Endothelial cell of umbilical vein (primary cell): Measurements from ENCODE around the gene KCNH5. TPM values are rescaled to one million over a fixed set of nuclear protein-coding genes. Genes with fewer than 3 reads are reported as not detected.

ENCODE experiments used
- BruUV-seq: library from RNA; stranded (reverse); fragments of 400-500 nt; replicated peaks from 2 replicates; lab custom pipeline; 2021; lab: Mats Ljungman, UMichigan
- CTCF ChIA-PET: fragments of 300-600, 350-600 bp; sonication (Branson Sonifier 250); formaldehyde crosslinking; loops from one replicate; lab custom pipeline; 2021; ENCODE audit warnings: antibody characterized with exemption, inconsistent platforms; lab: Charles Lee
- POLR2A ChIA-PET: fragments of 300-600, 350-600 bp; sonication (Branson Sonifier 250); formaldehyde crosslinking; loops from one replicate; lab custom pipeline; 2021; ENCODE audit warnings: antibody characterized with exemption, inconsistent platforms; lab: Charles Lee
- DNase-seq: peaks from one replicate; pipeline ENCODE4 v3.0.0-alpha.2; 2011; ENCODE audit warnings: low read depth, low spot score
- FAIRE-seq: peaks from 2 replicates; lab custom pipeline; 2011; peaks lifted over from hg19 to GRCh38; lab: Jason Lieb, UNC
- H2AFZ ChIP-seq: 2 replicates; pipeline ENCODE4 v1.6.0; 2012; ENCODE audit warnings: low read depth, low read length, control low read depth, inconsistent platforms
- H3K27ac ChIP-seq: 2 replicates; pipeline ENCODE4 v1.5.1; 2011; ENCODE audit warnings: low read depth, mild to moderate bottlenecking, control low read depth, low read length, moderate library complexity; ENCODE audit not compliant: insufficient read depth
- H3K27me3 ChIP-seq, 2 experiments: 2 replicates each; pipeline versions ENCODE4 v1.6.0 to v1.6.1; 2011; ENCODE audit warnings: low read length in 2 of 2, mixed read lengths in 1 of 2; ENCODE audit not compliant: control insufficient read depth in 2 of 2, insufficient read depth in 2 of 2
- H3K36me3 ChIP-seq, 2 experiments: 2 replicates in 1 of 2; 3 replicates in 1 of 2; pipeline ENCODE4 v1.5.1; 2011; ENCODE audit warnings: low read length in 2 of 2, mild to moderate bottlenecking in 1 of 2, moderate library complexity in 1 of 2; ENCODE audit not compliant: control insufficient read depth in 2 of 2, insufficient read depth in 2 of 2; ENCODE audit errors: extremely low read depth in 1 of 2
- H3K4me1 ChIP-seq: 3 replicates; pipeline ENCODE4 v1.5.1; 2011; ENCODE audit warnings: mild to moderate bottlenecking, low read length; ENCODE audit not compliant: control insufficient read depth, insufficient read depth; ENCODE audit errors: extremely low read depth
- H3K4me2 ChIP-seq: 2 replicates; pipeline ENCODE4 v1.6.1; 2011; ENCODE audit warnings: low read length, control low read depth, mixed read lengths; ENCODE audit not compliant: insufficient read depth
- H3K4me3 ChIP-seq, 3 experiments: fragments of 200-600 bp in 1 of 3; sonication (generic), shearing (Covaris generic) in 1 of 3; replicated peaks in 1 of 3; 2 replicates each; pipeline ENCODE4 v1.5.1; 2011 to 2016; ENCODE audit warnings: control low read depth in 3 of 3, low read length in 3 of 3, mild to moderate bottlenecking in 2 of 3, inconsistent platforms in 1 of 3, low read depth in 1 of 3, moderate library complexity in 1 of 3; ENCODE audit not compliant: insufficient read depth in 1 of 3
- H3K79me2 ChIP-seq: 2 replicates; pipeline ENCODE4 v1.6.0; 2012; ENCODE audit warnings: low read length, inconsistent platforms; ENCODE audit not compliant: control insufficient read depth, insufficient read depth
- H3K9ac ChIP-seq: replicated peaks from 2 replicates; pipeline ENCODE3; 2011; ENCODE audit warnings: low read length, control low read depth; ENCODE audit not compliant: insufficient read depth; ENCODE audit errors: extremely low read depth
- H3K9me1 ChIP-seq: replicated peaks from 3 replicates; pipeline ENCODE4 v1.6.0; 2011; ENCODE audit warnings: mild to moderate bottlenecking, low read length; ENCODE audit not compliant: control insufficient read depth, insufficient read depth; ENCODE audit errors: extremely low read depth
- H3K9me3 ChIP-seq: replicated peaks from 2 replicates; pipeline ENCODE4 v1.5.1; 2012; ENCODE audit warnings: low read length, inconsistent platforms; ENCODE audit not compliant: control insufficient read depth, insufficient read depth
- H4K20me1 ChIP-seq: replicated peaks from 2 replicates; pipeline ENCODE3; 2011; ENCODE audit warnings: mild to moderate bottlenecking, low read length; ENCODE audit not compliant: control insufficient read depth, insufficient read depth; ENCODE audit errors: extremely low read depth
- CTCF ChIP-seq, 2 donors: IDR thresholded peaks; 1 replicate in 1 of 2; 2 replicates in 1 of 2; pipeline ENCODE4 v1.5.1; 2011; ENCODE audit warnings: low read length in 2 of 2, mild to moderate bottlenecking in 2 of 2, moderate library complexity in 2 of 2, control low read depth in 1 of 2, inconsistent platforms in 1 of 2, low read depth in 1 of 2; ENCODE audit not compliant: insufficient read depth in 1 of 2; ENCODE audit errors: extremely low read depth in 1 of 2
- EZH2 ChIP-seq: IDR thresholded peaks from 2 replicates; pipeline ENCODE4 v1.6.1; 2012; ENCODE audit warnings: borderline replicate concordance, low read depth, mild to moderate bottlenecking, moderate library complexity, low read length, inconsistent platforms; ENCODE audit not compliant: severe bottlenecking
- FOS ChIP-seq: IDR thresholded peaks from 2 replicates; pipeline ENCODE4 v1.6.1; 2011; ENCODE audit warnings: mild to moderate bottlenecking, low read length, moderate library complexity, borderline replicate concordance; ENCODE audit not compliant: insufficient read depth
- GATA2 ChIP-seq: IDR thresholded peaks from 2 replicates; pipeline ENCODE4 v1.7.0; 2011; ENCODE audit warnings: low read depth, mild to moderate bottlenecking, moderate library complexity, mixed read lengths, low read length; ENCODE audit not compliant: insufficient read length, insufficient read depth
- JUN ChIP-seq: IDR thresholded peaks from 2 replicates; pipeline ENCODE4 v1.6.1; 2011; ENCODE audit warnings: borderline replicate concordance, low read depth; ENCODE audit not compliant: insufficient read length, insufficient read depth
- MAX ChIP-seq: IDR thresholded peaks from 2 replicates; pipeline ENCODE4 v1.6.1; 2011; ENCODE audit not compliant: insufficient read depth, insufficient read length
- MYC ChIP-seq: IDR thresholded peaks from one replicate; pipeline ENCODE4 v1.6.1; 2011; ENCODE audit warnings: mild to moderate bottlenecking, low read depth, low read length
- POLR2A ChIP-seq: IDR thresholded peaks from 2 replicates; pipeline ENCODE4 v1.6.1; 2012; ENCODE audit warnings: low read depth, mild to moderate bottlenecking, control low read depth, low read length
- POLR2AphosphoS5 ChIP-seq: IDR thresholded peaks from 2 replicates; pipeline ENCODE4 v1.6.1; 2012; ENCODE audit warnings: low read depth, mild to moderate bottlenecking, control low read depth, low read length, moderate library complexity; ENCODE audit not compliant: insufficient read depth
- dilution Hi-C: fragments of 300-500 bp; cut with MboI; formaldehyde crosslinking; loops from one replicate; pipeline ENCODE4 v1.15.0; 2019; ENCODE audit warnings: low sequenced_read_pairs; ENCODE audit not compliant: extremely low pct_ligation_motif_present
- intact Hi-C: fragments of 100-400 bp; cut with micrococcal nuclease; formaldehyde crosslinking; loops from one replicate; pipeline ENCODE4 v1.10.0; 2022
- polyA plus RNA-seq, 4 experiments: library from polyadenylated mRNA; depleted of rRNA in 3 of 4; stranded (reverse) in 3 of 4; unstranded in 1 of 4; fragments of >200 nt; gene quantifications; 2 replicates each; pipeline versions ENCODE4 v1.2.1 to v1.2.3, GENCODE V29; 2011 to 2012; ENCODE audit warnings: missing spikeins in 1 of 4
- total RNA-seq: library from RNA; stranded (reverse); gene quantifications from 2 replicates; pipeline ENCODE4 v1.2.3, GENCODE V29; 2021

The KCNH5 gene
- total and polyA plus RNA-seq, 2 donors (not counting 3 experiments of a cell fraction or from before 2014, with no cell fraction given): not detected

GRCh38 chr14:62908506-62908905 is 136.8 kb downstream of the KCNH5 start:
- CTCF ChIA-PET: no interaction called here
- no TSS peak for BruUV-seq
- dilution Hi-C loops: no loop called here

More at GRCh38 chr14:62908506-62908905, 136.8 kb downstream of the KCNH5 start:
- Histone ChIP-seq H2AFZ (no peak overlapping the region), H3K9me3 (no peaks in the 10 kb centered on the region), H3K36me3 (no peaks in the 10 kb centered on the region), H3K27me3 (no peaks in the 10 kb centered on the region), H3K4me1 (no peaks in the 10 kb centered on the region), H3K4me2 (no peak overlapping the region), H3K9me1 (peaks cover 3% of the 10 kb centered on the region), H3K4me3 (no peak overlapping the region), H4K20me1 (no peaks in the 10 kb centered on the region), H3K27ac (no peak overlapping the region), H3K79me2 (no peaks in the 10 kb centered on the region), H3K9ac (no peak overlapping the region)
- no peak for TF ChIP-seq POLR2AphosphoS5
- TF ChIP-seq MYC: no peak
- no peak for TF ChIP-seq GATA2
- TF ChIP-seq JUN: no peak
- TF ChIP-seq FOS: no peak
- no peak for TF ChIP-seq EZH2
- no peak for TF ChIP-seq MAX
- no peak for TF ChIP-seq CTCF (IDR thresholded peaks at IDR 0.05; ENCODE audit: extremely low read depth in 1 of 2, insufficient read depth in 1 of 2, low read depth in 1 of 2, low read length in 2 of 2)
- no peak for TF ChIP-seq POLR2A
- POLR2A ChIA-PET: no interaction called here
- DNase-seq: no peak
- intact Hi-C loops: no loop called here
- FAIRE-seq: no peak
